Measurements from ENCODE around the gene HRAS. TPM values are rescaled to one million over a fixed set of nuclear protein-coding genes. Genes with fewer than 3 reads are reported as not detected.

The HRAS gene
- total RNA-seq, 1 experiment from 2014 or later = 104 TPM

DNA sequence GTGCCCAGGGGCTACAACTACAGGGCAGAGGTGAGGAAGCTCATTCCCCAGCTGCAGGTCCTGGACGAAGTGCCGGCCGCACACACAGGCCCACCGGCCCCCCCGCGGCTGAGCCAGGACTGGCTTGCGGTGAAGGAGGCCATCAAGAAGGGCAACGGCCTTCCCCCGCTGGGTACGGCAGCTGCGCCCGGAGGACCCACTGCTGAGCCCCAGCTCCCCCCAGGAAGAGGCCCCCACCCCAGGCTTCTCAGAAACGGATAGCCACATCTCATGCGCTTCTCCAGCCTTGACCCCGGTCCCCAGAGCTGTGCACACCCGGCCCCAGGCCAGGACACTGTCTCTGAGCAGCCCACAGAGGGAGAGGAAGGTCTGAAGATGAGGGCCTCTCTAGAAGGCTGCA, 15.8 kb upstream of the HRAS start:
- intact Hi-C loops (cut with micrococcal nuclease) = no loop called here
- POLR2A ChIA-PET = no interaction called here

DNA sequence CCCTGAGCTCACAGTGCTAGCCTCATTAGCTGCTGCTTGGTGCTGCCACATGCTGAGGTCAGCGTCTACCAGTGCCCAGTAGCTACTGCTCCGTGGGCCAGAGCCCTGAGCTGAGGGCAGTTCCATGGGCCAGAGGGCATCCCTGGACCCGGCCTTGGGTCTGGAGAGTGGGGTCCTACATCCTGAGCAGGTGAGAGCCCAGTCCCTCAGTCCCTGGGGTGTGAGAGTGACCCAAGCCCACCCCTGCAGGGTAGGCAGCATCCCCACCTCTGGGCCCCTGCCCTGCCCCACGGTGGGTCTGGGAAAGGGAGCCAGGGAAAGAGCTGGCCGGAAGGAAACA, 15.3 kb upstream of the HRAS start:
- intact Hi-C loops (cut with micrococcal nuclease) = no loop called here

More for the DNA sequence above, 15.8 kb upstream of the HRAS start:
- Histone ChIP-seq H3K27me3 (ENCODE audit: insufficient read depth, low read length) (no peaks in the 10 kb centered on the region), H3K4me2 (ENCODE audit: low read length) (no peak overlapping the region), H3K9me3 (ENCODE audit: control insufficient read depth in 1 of 2, insufficient read depth in 1 of 2, low read depth in 1 of 2, low read length in 2 of 2) (no peaks in the 10 kb centered on the region), H3K9me2 (ENCODE audit: insufficient read depth) (no peaks in the 10 kb centered on the region), H3K9ac (ENCODE audit: low read length) (no peak overlapping the region), H3K4me3 (replicated peaks in 1 of 2; ENCODE audit: low read depth in 1 of 2, low read length in 2 of 2) (no peak overlapping the region), H3K36me3 (ENCODE audit: control insufficient read depth in 1 of 2, insufficient read depth in 2 of 2, low read length in 2 of 2) (no peaks in the 10 kb centered on the region), H3K79me2 (ENCODE audit: insufficient read depth, low read length) (no peaks in the 10 kb centered on the region), H2AFZ (ENCODE audit: low read depth, low read length, poor library complexity, severe bottlenecking) (no peak overlapping the region), H4K20me1 (ENCODE audit: insufficient read depth) (no peaks in the 10 kb centered on the region), H3K27ac (ENCODE audit: low read depth, low read length) (no peak overlapping the region), H3K4me1 (ENCODE audit: control insufficient read depth in 1 of 2, insufficient read depth in 2 of 2, low read length in 2 of 2) (peaks cover 5 to 22% of the 10 kb centered on the region in 2 experiments; a peak in 3 of 4 replicates)
- TF ChIP-seq SIN3A (IDR thresholded peaks at IDR 0.05; ENCODE audit: low read depth) (no peak), EZH2phosphoT487 (IDR thresholded peaks at IDR 0.05; ENCODE audit: borderline replicate concordance) (no peak), CEBPB (IDR thresholded peaks at IDR 0.05; ENCODE audit: low read depth) (no peak)
- DNase-seq (ENCODE audit: low read depth, low spot score) (no peak), ATAC-seq (no peak)
- ChIA-PET RAD21 (ENCODE audit: low non-redundant PET in 1 of 2, low total read pairs in 2 of 2, uncharacterized antibody in 2 of 2, unreplicated experiment in 2 of 2) (no interaction called here), CTCF (no interaction called here)
- BruUV-seq (replicated peaks) = no TSS peak

More for the DNA sequence above, 15.3 kb upstream of the HRAS start:
- H3K4me3 ChIP-seq (replicated peaks in 1 of 2; ENCODE audit: low read depth in 1 of 2, low read length in 2 of 2) = no peak overlapping the region
- POLR2A ChIA-PET = no interaction called here
- H3K4me2 ChIP-seq (ENCODE audit: low read length) = no peak overlapping the region
- TF ChIP-seq EZH2 (IDR thresholded peaks at IDR 0.05) (no peak), CBX3 (IDR thresholded peaks at IDR 0.05; ENCODE audit: low read depth) (no peak), ZNF274 (IDR thresholded peaks at IDR 0.05; ENCODE audit: low read depth, low read length) (no peak), JUND (IDR thresholded peaks at IDR 0.05) (no peak), ZFX (IDR thresholded peaks at IDR 0.05) (no peak), EGR1 (IDR thresholded peaks at IDR 0.05; ENCODE audit: low read depth) (no peak), YY1 (IDR thresholded peaks at IDR 0.05; ENCODE audit: extremely low read depth, insufficient replicate concordance, low read depth, low read length) (no peak), EZH2phosphoT487 (IDR thresholded peaks at IDR 0.05; ENCODE audit: borderline replicate concordance) (no peak), CEBPB (IDR thresholded peaks at IDR 0.05; ENCODE audit: low read depth) (no peak), SP1 (IDR thresholded peaks at IDR 0.05; ENCODE audit: low read depth) (no peak)
- TF ChIP-seq, protein P1, sequence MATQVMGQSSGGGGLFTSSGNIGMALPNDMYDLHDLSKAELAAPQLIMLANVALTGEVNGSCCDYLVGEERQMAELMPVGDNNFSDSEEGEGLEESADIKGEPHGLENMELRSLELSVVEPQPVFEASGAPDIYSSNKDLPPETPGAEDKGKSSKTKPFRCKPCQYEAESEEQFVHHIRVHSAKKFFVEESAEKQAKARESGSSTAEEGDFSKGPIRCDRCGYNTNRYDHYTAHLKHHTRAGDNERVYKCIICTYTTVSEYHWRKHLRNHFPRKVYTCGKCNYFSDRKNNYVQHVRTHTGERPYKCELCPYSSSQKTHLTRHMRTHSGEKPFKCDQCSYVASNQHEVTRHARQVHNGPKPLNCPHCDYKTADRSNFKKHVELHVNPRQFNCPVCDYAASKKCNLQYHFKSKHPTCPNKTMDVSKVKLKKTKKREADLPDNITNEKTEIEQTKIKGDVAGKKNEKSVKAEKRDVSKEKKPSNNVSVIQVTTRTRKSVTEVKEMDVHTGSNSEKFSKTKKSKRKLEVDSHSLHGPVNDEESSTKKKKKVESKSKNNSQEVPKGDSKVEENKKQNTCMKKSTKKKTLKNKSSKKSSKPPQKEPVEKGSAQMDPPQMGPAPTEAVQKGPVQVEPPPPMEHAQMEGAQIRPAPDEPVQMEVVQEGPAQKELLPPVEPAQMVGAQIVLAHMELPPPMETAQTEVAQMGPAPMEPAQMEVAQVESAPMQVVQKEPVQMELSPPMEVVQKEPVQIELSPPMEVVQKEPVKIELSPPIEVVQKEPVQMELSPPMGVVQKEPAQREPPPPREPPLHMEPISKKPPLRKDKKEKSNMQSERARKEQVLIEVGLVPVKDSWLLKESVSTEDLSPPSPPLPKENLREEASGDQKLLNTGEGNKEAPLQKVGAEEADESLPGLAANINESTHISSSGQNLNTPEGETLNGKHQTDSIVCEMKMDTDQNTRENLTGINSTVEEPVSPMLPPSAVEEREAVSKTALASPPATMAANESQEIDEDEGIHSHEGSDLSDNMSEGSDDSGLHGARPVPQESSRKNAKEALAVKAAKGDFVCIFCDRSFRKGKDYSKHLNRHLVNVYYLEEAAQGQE (IDR thresholded peaks at IDR 0.05; ENCODE audit: low read depth) = no peak
- TF ChIP-seq, protein P2, sequence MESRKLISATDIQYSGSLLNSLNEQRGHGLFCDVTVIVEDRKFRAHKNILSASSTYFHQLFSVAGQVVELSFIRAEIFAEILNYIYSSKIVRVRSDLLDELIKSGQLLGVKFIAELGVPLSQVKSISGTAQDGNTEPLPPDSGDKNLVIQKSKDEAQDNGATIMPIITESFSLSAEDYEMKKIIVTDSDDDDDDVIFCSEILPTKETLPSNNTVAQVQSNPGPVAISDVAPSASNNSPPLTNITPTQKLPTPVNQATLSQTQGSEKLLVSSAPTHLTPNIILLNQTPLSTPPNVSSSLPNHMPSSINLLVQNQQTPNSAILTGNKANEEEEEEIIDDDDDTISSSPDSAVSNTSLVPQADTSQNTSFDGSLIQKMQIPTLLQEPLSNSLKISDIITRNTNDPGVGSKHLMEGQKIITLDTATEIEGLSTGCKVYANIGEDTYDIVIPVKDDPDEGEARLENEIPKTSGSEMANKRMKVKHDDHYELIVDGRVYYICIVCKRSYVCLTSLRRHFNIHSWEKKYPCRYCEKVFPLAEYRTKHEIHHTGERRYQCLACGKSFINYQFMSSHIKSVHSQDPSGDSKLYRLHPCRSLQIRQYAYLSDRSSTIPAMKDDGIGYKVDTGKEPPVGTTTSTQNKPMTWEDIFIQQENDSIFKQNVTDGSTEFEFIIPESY (IDR thresholded peaks at IDR 0.05; ENCODE audit: extremely low read depth, insufficient replicate concordance, low read length) = no peak
- H3K27me3 ChIP-seq (ENCODE audit: insufficient read depth, low read length) = no peaks in the 10 kb centered on the region
- peaks cover 5 to 22% of the 10 kb centered on the region in 2 experiments; a peak in 3 of 4 replicates for H3K4me1 ChIP-seq (ENCODE audit: control insufficient read depth in 1 of 2, insufficient read depth in 2 of 2, low read length in 2 of 2)
- no peaks in the 10 kb centered on the region for H3K36me3 ChIP-seq (ENCODE audit: control insufficient read depth in 1 of 2, insufficient read depth in 2 of 2, low read length in 2 of 2)
- no peaks in the 10 kb centered on the region for H3K79me2 ChIP-seq (ENCODE audit: insufficient read depth, low read length)
- CTCF ChIA-PET = no interaction called here
- H3K9ac ChIP-seq (ENCODE audit: low read length) = no peak overlapping the region
- H3K9me2 ChIP-seq (ENCODE audit: insufficient read depth) = no peaks in the 10 kb centered on the region
- H2AFZ ChIP-seq (ENCODE audit: low read depth, low read length, poor library complexity, severe bottlenecking) = no peak overlapping the region
- H4K20me1 ChIP-seq (ENCODE audit: insufficient read depth) = no peaks in the 10 kb centered on the region
- no peak overlapping the region for H3K27ac ChIP-seq (ENCODE audit: low read depth, low read length)
- no peak for ATAC-seq
- H3K9me3 ChIP-seq (ENCODE audit: control insufficient read depth in 1 of 2, insufficient read depth in 1 of 2, low read depth in 1 of 2, low read length in 2 of 2) = no peaks in the 10 kb centered on the region
- DNase-seq (ENCODE audit: low read depth, low spot score) = no peak
- BruUV-seq (replicated peaks) = no TSS peak
- RAD21 ChIA-PET (ENCODE audit: low non-redundant PET in 1 of 2, low total read pairs in 2 of 2, uncharacterized antibody in 2 of 2, unreplicated experiment in 2 of 2) = no interaction called here

Data from HCT116 (cell line).